ENCODE data around the gene CBX5. TPM values are rescaled to one million over a fixed set of nuclear protein-coding genes. Genes with fewer than 3 reads are reported as not detected.

Gene CBX5
- total and polyA plus RNA-seq, 10 of the 15 experiments (the other 5 are each of a cell fraction or from before 2014, with no cell fraction given), result 46.7 to 138 (median 74.6) TPM

DNA sequence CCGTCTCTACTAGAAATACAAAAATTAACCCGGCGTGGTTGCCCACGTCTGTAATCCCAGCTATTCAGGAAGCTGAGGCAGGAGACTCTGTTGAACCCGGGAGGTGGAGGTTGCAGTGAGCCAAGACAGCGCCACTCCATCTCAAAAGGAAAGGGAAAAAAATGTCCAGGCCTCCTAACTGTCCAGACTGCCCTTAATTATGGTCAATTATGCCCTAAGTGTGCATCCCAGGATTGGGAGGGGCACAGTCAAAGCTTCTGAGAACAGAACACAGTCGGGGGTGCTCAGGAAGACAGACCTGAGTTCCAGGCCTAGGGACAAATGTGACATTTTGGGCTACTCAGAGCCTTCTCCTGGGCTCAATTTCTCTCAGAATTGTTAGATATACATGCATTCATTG lies 59.4 kb downstream of the CBX5 start (continued):
- TF ChIP-seq, protein P1, sequence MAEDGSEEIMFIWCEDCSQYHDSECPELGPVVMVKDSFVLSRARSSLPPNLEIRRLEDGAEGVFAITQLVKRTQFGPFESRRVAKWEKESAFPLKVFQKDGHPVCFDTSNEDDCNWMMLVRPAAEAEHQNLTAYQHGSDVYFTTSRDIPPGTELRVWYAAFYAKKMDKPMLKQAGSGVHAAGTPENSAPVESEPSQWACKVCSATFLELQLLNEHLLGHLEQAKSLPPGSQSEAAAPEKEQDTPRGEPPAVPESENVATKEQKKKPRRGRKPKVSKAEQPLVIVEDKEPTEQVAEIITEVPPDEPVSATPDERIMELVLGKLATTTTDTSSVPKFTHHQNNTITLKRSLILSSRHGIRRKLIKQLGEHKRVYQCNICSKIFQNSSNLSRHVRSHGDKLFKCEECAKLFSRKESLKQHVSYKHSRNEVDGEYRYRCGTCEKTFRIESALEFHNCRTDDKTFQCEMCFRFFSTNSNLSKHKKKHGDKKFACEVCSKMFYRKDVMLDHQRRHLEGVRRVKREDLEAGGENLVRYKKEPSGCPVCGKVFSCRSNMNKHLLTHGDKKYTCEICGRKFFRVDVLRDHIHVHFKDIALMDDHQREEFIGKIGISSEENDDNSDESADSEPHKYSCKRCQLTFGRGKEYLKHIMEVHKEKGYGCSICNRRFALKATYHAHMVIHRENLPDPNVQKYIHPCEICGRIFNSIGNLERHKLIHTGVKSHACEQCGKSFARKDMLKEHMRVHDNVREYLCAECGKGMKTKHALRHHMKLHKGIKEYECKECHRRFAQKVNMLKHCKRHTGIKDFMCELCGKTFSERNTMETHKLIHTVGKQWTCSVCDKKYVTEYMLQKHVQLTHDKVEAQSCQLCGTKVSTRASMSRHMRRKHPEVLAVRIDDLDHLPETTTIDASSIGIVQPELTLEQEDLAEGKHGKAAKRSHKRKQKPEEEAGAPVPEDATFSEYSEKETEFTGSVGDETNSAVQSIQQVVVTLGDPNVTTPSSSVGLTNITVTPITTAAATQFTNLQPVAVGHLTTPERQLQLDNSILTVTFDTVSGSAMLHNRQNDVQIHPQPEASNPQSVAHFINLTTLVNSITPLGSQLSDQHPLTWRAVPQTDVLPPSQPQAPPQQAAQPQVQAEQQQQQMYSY (CRISPR knock-in tag; IDR thresholded peaks at IDR 0.05), result no peak
- TF ChIP-seq EP300 (IDR thresholded peaks at IDR 0.05; ENCODE audit: borderline replicate concordance in 1 of 2, control insufficient read depth in 1 of 2, low read depth in 2 of 2, low read length in 2 of 2) (no peak), KLF5 (IDR thresholded peaks at IDR 0.05; ENCODE audit: partially characterized antibody) (no peak)
- TF ChIP-seq, protein P2, sequence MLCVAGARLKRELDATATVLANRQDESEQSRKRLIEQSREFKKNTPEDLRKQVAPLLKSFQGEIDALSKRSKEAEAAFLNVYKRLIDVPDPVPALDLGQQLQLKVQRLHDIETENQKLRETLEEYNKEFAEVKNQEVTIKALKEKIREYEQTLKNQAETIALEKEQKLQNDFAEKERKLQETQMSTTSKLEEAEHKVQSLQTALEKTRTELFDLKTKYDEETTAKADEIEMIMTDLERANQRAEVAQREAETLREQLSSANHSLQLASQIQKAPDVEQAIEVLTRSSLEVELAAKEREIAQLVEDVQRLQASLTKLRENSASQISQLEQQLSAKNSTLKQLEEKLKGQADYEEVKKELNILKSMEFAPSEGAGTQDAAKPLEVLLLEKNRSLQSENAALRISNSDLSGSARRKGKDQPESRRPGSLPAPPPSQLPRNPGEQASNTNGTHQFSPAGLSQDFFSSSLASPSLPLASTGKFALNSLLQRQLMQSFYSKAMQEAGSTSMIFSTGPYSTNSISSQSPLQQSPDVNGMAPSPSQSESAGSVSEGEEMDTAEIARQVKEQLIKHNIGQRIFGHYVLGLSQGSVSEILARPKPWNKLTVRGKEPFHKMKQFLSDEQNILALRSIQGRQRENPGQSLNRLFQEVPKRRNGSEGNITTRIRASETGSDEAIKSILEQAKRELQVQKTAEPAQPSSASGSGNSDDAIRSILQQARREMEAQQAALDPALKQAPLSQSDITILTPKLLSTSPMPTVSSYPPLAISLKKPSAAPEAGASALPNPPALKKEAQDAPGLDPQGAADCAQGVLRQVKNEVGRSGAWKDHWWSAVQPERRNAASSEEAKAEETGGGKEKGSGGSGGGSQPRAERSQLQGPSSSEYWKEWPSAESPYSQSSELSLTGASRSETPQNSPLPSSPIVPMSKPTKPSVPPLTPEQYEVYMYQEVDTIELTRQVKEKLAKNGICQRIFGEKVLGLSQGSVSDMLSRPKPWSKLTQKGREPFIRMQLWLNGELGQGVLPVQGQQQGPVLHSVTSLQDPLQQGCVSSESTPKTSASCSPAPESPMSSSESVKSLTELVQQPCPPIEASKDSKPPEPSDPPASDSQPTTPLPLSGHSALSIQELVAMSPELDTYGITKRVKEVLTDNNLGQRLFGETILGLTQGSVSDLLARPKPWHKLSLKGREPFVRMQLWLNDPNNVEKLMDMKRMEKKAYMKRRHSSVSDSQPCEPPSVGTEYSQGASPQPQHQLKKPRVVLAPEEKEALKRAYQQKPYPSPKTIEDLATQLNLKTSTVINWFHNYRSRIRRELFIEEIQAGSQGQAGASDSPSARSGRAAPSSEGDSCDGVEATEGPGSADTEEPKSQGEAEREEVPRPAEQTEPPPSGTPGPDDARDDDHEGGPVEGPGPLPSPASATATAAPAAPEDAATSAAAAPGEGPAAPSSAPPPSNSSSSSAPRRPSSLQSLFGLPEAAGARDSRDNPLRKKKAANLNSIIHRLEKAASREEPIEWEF (IDR thresholded peaks at IDR 0.05; ENCODE audit: insufficient replicate concordance, low read depth, low read length), result no peak
- TF ChIP-seq, protein P3, sequence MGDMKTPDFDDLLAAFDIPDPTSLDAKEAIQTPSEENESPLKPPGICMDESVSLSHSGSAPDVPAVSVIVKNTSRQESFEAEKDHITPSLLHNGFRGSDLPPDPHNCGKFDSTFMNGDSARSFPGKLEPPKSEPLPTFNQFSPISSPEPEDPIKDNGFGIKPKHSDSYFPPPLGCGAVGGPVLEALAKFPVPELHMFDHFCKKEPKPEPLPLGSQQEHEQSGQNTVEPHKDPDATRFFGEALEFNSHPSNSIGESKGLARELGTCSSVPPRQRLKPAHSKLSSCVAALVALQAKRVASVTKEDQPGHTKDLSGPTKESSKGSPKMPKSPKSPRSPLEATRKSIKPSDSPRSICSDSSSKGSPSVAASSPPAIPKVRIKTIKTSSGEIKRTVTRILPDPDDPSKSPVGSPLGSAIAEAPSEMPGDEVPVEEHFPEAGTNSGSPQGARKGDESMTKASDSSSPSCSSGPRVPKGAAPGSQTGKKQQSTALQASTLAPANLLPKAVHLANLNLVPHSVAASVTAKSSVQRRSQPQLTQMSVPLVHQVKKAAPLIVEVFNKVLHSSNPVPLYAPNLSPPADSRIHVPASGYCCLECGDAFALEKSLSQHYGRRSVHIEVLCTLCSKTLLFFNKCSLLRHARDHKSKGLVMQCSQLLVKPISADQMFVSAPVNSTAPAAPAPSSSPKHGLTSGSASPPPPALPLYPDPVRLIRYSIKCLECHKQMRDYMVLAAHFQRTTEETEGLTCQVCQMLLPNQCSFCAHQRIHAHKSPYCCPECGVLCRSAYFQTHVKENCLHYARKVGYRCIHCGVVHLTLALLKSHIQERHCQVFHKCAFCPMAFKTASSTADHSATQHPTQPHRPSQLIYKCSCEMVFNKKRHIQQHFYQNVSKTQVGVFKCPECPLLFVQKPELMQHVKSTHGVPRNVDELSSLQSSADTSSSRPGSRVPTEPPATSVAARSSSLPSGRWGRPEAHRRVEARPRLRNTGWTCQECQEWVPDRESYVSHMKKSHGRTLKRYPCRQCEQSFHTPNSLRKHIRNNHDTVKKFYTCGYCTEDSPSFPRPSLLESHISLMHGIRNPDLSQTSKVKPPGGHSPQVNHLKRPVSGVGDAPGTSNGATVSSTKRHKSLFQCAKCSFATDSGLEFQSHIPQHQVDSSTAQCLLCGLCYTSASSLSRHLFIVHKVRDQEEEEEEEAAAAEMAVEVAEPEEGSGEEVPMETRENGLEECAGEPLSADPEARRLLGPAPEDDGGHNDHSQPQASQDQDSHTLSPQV (IDR thresholded peaks at IDR 0.05), result no peak

Data from GM12878 (cell line).